ENCODE measurements around the gene PCSK6.
A peak's percentile ranks its signal among the peaks of the same experiment; 100 is the strongest.

The PCSK6 gene

GRCh38 chr15:101447561-101448071 is 41.9 kb downstream of the PCSK6 start:
- DNase-seq (ENCODE audit: low read depth, low spot score) = no peak

- no peak for DNase-seq (ENCODE audit: low read depth, low spot score)
Observed at GRCh38 chr15:101447168-101447533, 42.4 kb downstream of the PCSK6 start.

GRCh38 chr15:101446518-101447167 is 42.9 kb downstream of the PCSK6 start:
- no peak for DNase-seq (ENCODE audit: low read depth, low spot score)

GRCh38 chr15:101445562-101446517 is 43.7 kb downstream of the PCSK6 start:
- DNase-seq (ENCODE audit: low read depth, low spot score) = no peak

GRCh38 chr15:101444807-101445508 is 44.5 kb downstream of the PCSK6 start:
- no peak for DNase-seq (ENCODE audit: low read depth, low spot score)

GRCh38 chr15:101444015-101444414 is 45.5 kb downstream of the PCSK6 start:
- no peak for DNase-seq (ENCODE audit: low read depth, low spot score)

GRCh38 chr15:101442272-101442671 is 47.2 kb downstream of the PCSK6 start:
- DNase-seq (ENCODE audit: low read depth, low spot score) = no peak

- no peak for DNase-seq (ENCODE audit: low read depth, low spot score)
Observed at GRCh38 chr15:101441696-101442095, 47.8 kb downstream of the PCSK6 start.

GRCh38 chr15:101440846-101441590 is 48.5 kb downstream of the PCSK6 start:
- no peak for DNase-seq (ENCODE audit: low read depth, low spot score)

- peak; percentile 53 for DNase-seq (ENCODE audit: low read depth, low spot score)
Observed at GRCh38 chr15:101439920-101440319, 49.6 kb downstream of the PCSK6 start.

GRCh38 chr15:101439285-101439919 is 50.1 kb downstream of the PCSK6 start:
- DNase-seq (ENCODE audit: low read depth, low spot score) = peak; percentile 28

- DNase-seq (ENCODE audit: low read depth, low spot score) = no peak
Observed at GRCh38 chr15:101438482-101439284, 50.8 kb downstream of the PCSK6 start.

- no peak for DNase-seq (ENCODE audit: low read depth, low spot score)
Observed at GRCh38 chr15:101437618-101438481, 51.7 kb downstream of the PCSK6 start.

- no peak for DNase-seq (ENCODE audit: low read depth, low spot score)
Observed at GRCh38 chr15:101437209-101437608, 52.3 kb downstream of the PCSK6 start.

GRCh38 chr15:101436526-101436925 is 53.0 kb downstream of the PCSK6 start:
- no peak for DNase-seq (ENCODE audit: low read depth, low spot score)

- no peak for DNase-seq (ENCODE audit: low read depth, low spot score)
Observed at GRCh38 chr15:101435761-101436160, 53.7 kb downstream of the PCSK6 start.

- DNase-seq (ENCODE audit: low read depth, low spot score) = no peak
Observed at GRCh38 chr15:101434032-101434920, 55.2 kb downstream of the PCSK6 start.

- no peak for DNase-seq (ENCODE audit: low read depth, low spot score)
Observed at GRCh38 chr15:101433396-101433795, 56.1 kb downstream of the PCSK6 start.
